HCT116 (cell line): ENCODE measurements around the gene BCL2L2. TPM values are rescaled to one million over a fixed set of nuclear protein-coding genes. Genes with fewer than 3 reads are reported as not detected.

Experiments
- ATAC-seq: fragments of 200-7000 bp; cut with Tn5 transposase; 2 replicates; pipeline ENCODE4 v1.9.1; 2020; ENCODE audit warnings: mild to moderate bottlenecking, moderate library complexity
- BruUV-seq: library from RNA; stranded (reverse); fragments of 400-500 nt; replicated peaks from 2 replicates; lab custom pipeline; 2021; lab: Mats Ljungman, UMichigan
- CTCF ChIA-PET: fragments of 300-600 bp; sonication (Branson Sonifier 250); formaldehyde crosslinking; loops from one replicate; lab custom pipeline; 2021; ENCODE audit warnings: antibody characterized with exemption; lab: Charles Lee
- POLR2A ChIA-PET: fragments of 300-600, 350-600 bp; sonication (Branson Sonifier 250); formaldehyde crosslinking; loops from one replicate; lab custom pipeline; 2021; ENCODE audit warnings: antibody characterized with exemption; lab: Charles Lee
- RAD21 ChIA-PET, 2 experiments: fragments of 300-600 bp; sonication (Branson Sonifier 250); formaldehyde crosslinking; loops; one replicate each; lab custom pipeline; 2023; ENCODE audit warnings: low total read pairs in 2 of 2; ENCODE audit not compliant: uncharacterized antibody in 2 of 2, unreplicated experiment in 2 of 2, low non-redundant PET in 1 of 2; lab: Charles Lee
- DNase-seq: peaks from one replicate; pipeline ENCODE4 v3.0.0-alpha.2; 2010; ENCODE audit warnings: low read depth, low spot score
- H2AFZ ChIP-seq: fragments of 200-600 bp; shearing (Covaris generic), sonication (generic); 2 replicates; pipeline ENCODE4 v1.6.1; 2017; ENCODE audit warnings: low read depth, mixed run types, mixed read lengths, antibody characterized with exemption, low read length; ENCODE audit not compliant: poor library complexity, severe bottlenecking
- H3K27ac ChIP-seq: 2 replicates; pipeline ENCODE4 v1.5.1; 2012; ENCODE audit warnings: low read depth, low read length
- H3K27me3 ChIP-seq: fragments of 200-600 bp; sonication (generic); 2 replicates; pipeline ENCODE4 v1.6.1; 2016; ENCODE audit warnings: mixed run types, low read length, mixed read lengths; ENCODE audit not compliant: insufficient read depth
- H3K36me3 ChIP-seq, 2 experiments: fragments of 200-500 bp in 1 of 2; fragments of 200-600 bp in 1 of 2; sonication (Bioruptor generic) in 1 of 2; sonication (generic) in 1 of 2; 2 replicates each; pipeline versions ENCODE4 v1.5.1 to v1.6.1; 2014 to 2016; ENCODE audit warnings: low read length in 2 of 2, inconsistent platforms in 1 of 2, mixed read lengths in 1 of 2, mixed run types in 1 of 2; ENCODE audit not compliant: insufficient read depth in 2 of 2, control insufficient read depth in 1 of 2
- H3K4me1 ChIP-seq, 2 experiments: fragments of 200-600 bp in 1 of 2; sonication (generic) in 1 of 2; 2 replicates each; pipeline versions ENCODE4 v1.5.1 to v1.6.1; 2012 to 2017; ENCODE audit warnings: low read length in 2 of 2, inconsistent platforms in 1 of 2, mild to moderate bottlenecking in 1 of 2, mixed read lengths in 1 of 2, mixed run types in 1 of 2, moderate library complexity in 1 of 2; ENCODE audit not compliant: insufficient read depth in 2 of 2, control insufficient read depth in 1 of 2
- H3K4me2 ChIP-seq: fragments of 200-600 bp; sonication (generic); 2 replicates; pipeline ENCODE4 v1.6.1; 2017; ENCODE audit warnings: mixed run types, low read length, mixed read lengths
- H3K4me3 ChIP-seq, 2 experiments: fragments of 200-600 bp in 1 of 2; sonication (generic) in 1 of 2; replicated peaks in 1 of 2; 2 replicates each; pipeline ENCODE4 v1.5.1; 2011 to 2016; ENCODE audit warnings: low read length in 2 of 2, control low read depth in 1 of 2, low read depth in 1 of 2, mild to moderate bottlenecking in 1 of 2, mixed read lengths in 1 of 2, mixed run types in 1 of 2
- H3K79me2 ChIP-seq: fragments of 200-600 bp; sonication (generic); 2 replicates; pipeline ENCODE4 v1.6.1; 2017; ENCODE audit warnings: mild to moderate bottlenecking, mixed run types, low read length, moderate library complexity, mixed read lengths; ENCODE audit not compliant: insufficient read depth
- H3K9ac ChIP-seq: fragments of 200-600 bp; sonication (generic); 2 replicates; pipeline ENCODE4 v1.6.1; 2016; ENCODE audit warnings: low read length, mixed read lengths
- H3K9me2 ChIP-seq: fragments of 200-600 bp; sonication (generic), shearing (Covaris generic); 2 replicates; pipeline ENCODE4 v1.6.1; 2017; ENCODE audit warnings: mixed run types, mild to moderate bottlenecking, moderate library complexity; ENCODE audit not compliant: insufficient read depth
- H3K9me3 ChIP-seq, 2 experiments: fragments of 200-500 bp in 1 of 2; fragments of 200-600 bp in 1 of 2; sonication (Bioruptor generic) in 1 of 2; sonication (generic) in 1 of 2; 2 replicates each; pipeline ENCODE4 v1.6.1; 2014 to 2017; ENCODE audit warnings: low read length in 2 of 2, mixed read lengths in 2 of 2, inconsistent platforms in 1 of 2, low read depth in 1 of 2, mild to moderate bottlenecking in 1 of 2, mixed run types in 1 of 2, moderate library complexity in 1 of 2; ENCODE audit not compliant: control insufficient read depth in 1 of 2, insufficient read depth in 1 of 2
- H4K20me1 ChIP-seq: fragments of 200-600 bp; sonication (generic), shearing (Covaris generic); 2 replicates; pipeline ENCODE4 v1.6.1; 2017; ENCODE audit warnings: mixed run types, mild to moderate bottlenecking, moderate library complexity; ENCODE audit not compliant: insufficient read depth
- ELF1 ChIP-seq: IDR thresholded peaks from 2 replicates; pipeline ENCODE4 v1.6.1; 2012; ENCODE audit warnings: low read depth, borderline replicate concordance
- FOSL1 ChIP-seq: IDR thresholded peaks from 2 replicates; pipeline ENCODE4 v1.6.1; 2012; ENCODE audit warnings: low read depth
- ZBTB33 ChIP-seq: IDR thresholded peaks from 2 replicates; pipeline ENCODE4 v1.6.1; 2011; ENCODE audit warnings: mild to moderate bottlenecking, low read length, moderate library complexity; ENCODE audit not compliant: insufficient replicate concordance; ENCODE audit errors: extremely low read depth
- ZFX ChIP-seq: fragments of 450-650 bp; IDR thresholded peaks from 2 replicates; pipeline ENCODE4 v1.6.1; 2017
- ZNF274 ChIP-seq: fragments of 200-500 bp; sonication (Bioruptor generic); IDR thresholded peaks from 2 replicates; pipeline ENCODE4 v1.6.1; 2014; ENCODE audit warnings: mild to moderate bottlenecking, low read depth, low read length, inconsistent platforms
- intact Hi-C: fragments of 100-400 bp; cut with micrococcal nuclease; formaldehyde crosslinking; loops from 2 replicates; pipeline ENCODE4 v1.10.0; 2022
- total RNA-seq: library from RNA; stranded (reverse); gene quantifications from one replicate; pipeline ENCODE4 v1.2.1, GENCODE V29; 2021; ENCODE audit not compliant: unreplicated experiment

BCL2L2 gene
- total RNA-seq, 1 experiment from 2014 or later, result 25.5 TPM

DNA sequence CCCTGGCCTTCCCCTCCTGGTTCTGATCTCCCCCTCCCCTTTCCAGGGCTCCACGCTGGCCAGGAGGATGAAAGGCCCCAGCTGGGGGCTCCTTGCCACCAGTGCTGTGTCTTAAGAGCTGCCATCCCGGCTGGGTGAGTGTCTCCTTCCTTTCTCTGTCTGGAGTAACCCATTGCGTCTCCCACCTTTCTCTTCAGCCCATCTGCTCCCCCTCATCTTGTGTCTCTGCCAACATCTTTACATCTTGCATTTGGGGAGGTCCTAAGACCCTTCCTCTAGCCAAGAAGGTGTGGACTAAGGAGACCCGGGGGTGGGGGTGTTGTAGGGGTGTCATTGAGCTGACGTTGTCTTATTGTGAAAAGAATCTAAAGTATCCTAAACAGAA, 505 bp downstream of the BCL2L2 start:
- Histone ChIP-seq H3K36me3 (peaks cover 24 to 39% of the 10 kb centered on the region in 2 experiments), H3K4me2 (peak overlapping the region; percentile 92), H4K20me1 (no peaks in the 10 kb centered on the region), H3K9me3 (no peaks in the 10 kb centered on the region), H3K79me2 (peaks cover 54% of the 10 kb centered on the region), H3K9me2 (no peaks in the 10 kb centered on the region), H3K4me3 (peak overlapping the region; percentile 76 to 99), H3K27ac (peak overlapping the region; percentile 79), H3K27me3 (no peaks in the 10 kb centered on the region), H3K9ac (peak overlapping the region; percentile 81), H2AFZ (no peak overlapping the region), H3K4me1 (peaks cover 19 to 36% of the 10 kb centered on the region in 2 experiments)
- RAD21 ChIA-PET, result interaction anchor here in 1 of 2 experiments (1.4 kb wide), 1 partner anchor 15 kb away, joined by 8 read pairs; the partner anchor contains the start of gene PABPN1
- ATAC-seq, result no peak; the same call in 1 of the 2 replicates
- POLR2A ChIA-PET, result interaction anchor here (0.6 to 2.4 kb wide), 6 partner anchors 12 to 238 kb away, joined by 3 to 21 read pairs (median 6); partner anchors contain the start of genes ACIN1, C14orf119, HOMEZ and PABPN1
- CTCF ChIA-PET, result interaction anchor here (0.6 to 2.4 kb wide), 4 partner anchors 14 to 726 kb away, joined by 3 to 15 read pairs (median 4); partner anchors contain the start of gene PABPN1
- intact Hi-C loops, result loop anchor here (10.0 kb wide), 1 partner anchor 322 kb away; the partner anchor contains the start of gene AJUBA
- TF ChIP-seq ZFX, result peak; percentile 75
- TF ChIP-seq ZBTB33, result no peak
- BruUV-seq, result no TSS peak
- no peak for DNase-seq

DNA sequence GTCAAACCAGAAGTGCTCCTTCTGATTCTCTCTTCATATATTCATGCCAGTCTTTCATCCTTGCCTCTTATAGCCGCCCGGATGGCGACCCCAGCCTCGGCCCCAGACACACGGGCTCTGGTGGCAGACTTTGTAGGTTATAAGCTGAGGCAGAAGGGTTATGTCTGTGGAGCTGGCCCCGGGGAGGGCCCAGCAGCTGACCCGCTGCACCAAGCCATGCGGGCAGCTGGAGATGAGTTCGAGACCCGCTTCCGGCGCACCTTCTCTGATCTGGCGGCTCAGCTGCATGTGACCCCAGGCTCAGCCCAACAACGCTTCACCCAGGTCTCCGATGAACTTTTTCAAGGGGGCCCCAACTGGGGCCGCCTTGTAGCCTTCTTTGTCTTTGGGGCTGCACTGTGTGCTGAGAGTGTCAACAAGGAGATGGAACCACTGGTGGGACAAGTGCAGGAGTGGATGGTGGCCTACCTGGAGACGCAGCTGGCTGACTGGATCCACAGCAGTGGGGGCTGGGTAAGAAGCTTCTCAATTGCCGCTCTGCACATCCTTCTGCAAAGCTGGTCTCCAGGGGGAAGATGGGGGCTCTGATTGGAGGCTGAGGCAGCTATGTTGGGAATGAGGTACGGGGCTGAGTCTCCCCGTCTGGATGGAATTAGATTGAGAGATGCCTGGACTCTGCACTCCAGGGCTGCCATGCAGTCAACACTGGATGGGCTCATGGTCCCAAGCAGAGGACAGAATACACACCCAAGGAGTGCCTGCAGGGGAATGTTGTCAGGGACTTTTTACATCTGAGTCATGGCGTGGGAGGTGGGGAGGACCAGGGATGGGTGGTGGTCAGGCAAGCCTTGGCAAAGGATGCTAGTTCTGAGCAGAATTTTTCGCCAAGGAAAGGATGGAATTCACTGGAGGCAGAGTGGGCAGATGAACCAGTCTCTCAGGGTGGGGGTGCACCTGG, 1.3 kb downstream of the BCL2L2 start:
- Histone ChIP-seq H3K27me3 (no peaks in the 10 kb centered on the region), H3K36me3 (peaks cover 30 to 39% of the 10 kb centered on the region in 2 experiments), H2AFZ (no peak overlapping the region), H3K9me3 (no peaks in the 10 kb centered on the region)
- no TSS peak for BruUV-seq
- ATAC-seq, result no peak
- no peak for TF ChIP-seq FOSL1
- no peak for TF ChIP-seq ZNF274
- TF ChIP-seq ELF1, result no peak
- TF ChIP-seq, all 23 proteins: peak for 0
- Histone ChIP-seq H3K9me2 (no peaks in the 10 kb centered on the region), H3K4me2 (peak overlapping the region; percentile 92), H3K27ac (peak overlapping the region; percentile 79), H3K9ac (peak overlapping the region; percentile 81), H3K4me1 (peaks cover 19 to 27% of the 10 kb centered on the region in 2 experiments), H3K79me2 (peaks cover 54% of the 10 kb centered on the region), H4K20me1 (no peaks in the 10 kb centered on the region), H3K4me3 (peak overlapping the region; percentile 76 to 99)
- ChIA-PET RAD21 (no interaction called here), CTCF (interaction anchor here (2.4 kb wide), 1 partner anchor 13 kb away, joined by 15 read pairs; the partner anchor contains the start of gene PABPN1), POLR2A (no interaction called here)
- intact Hi-C loops, result loop anchor here (10.0 kb wide), 1 partner anchor 323 kb away; the partner anchor contains the start of gene AJUBA
- no peak for DNase-seq
